ENCODE measurements around the gene MARS1.

The MARS1 gene

GRCh38 chr12:57473392-57473791 is 14.5 kb upstream of the MARS1 start:
- no peak for DNase-seq

- no peak for DNase-seq
Observed at GRCh38 chr12:57473886-57474285, 14.0 kb upstream of the MARS1 start.

- DNase-seq, result no peak
Observed at GRCh38 chr12:57474430-57474829, 13.4 kb upstream of the MARS1 start.

- no peak for DNase-seq
Observed at GRCh38 chr12:57474862-57475261, 13.0 kb upstream of the MARS1 start.

- DNase-seq, result peak in 3 of 4 experiments; percentile 56 to 72 (median 63)
Observed at GRCh38 chr12:57475271-57476161, 12.4 kb upstream of the MARS1 start.

- DNase-seq, result peak; percentile 59 to 79 (median 68)
Observed at GRCh38 chr12:57476162-57476992, 11.5 kb upstream of the MARS1 start.

- DNase-seq, result peak in 1 of 4 experiments; percentile 16
Observed at GRCh38 chr12:57476993-57477709, 10.7 kb upstream of the MARS1 start.

GRCh38 chr12:57477710-57478681 is 9.9 kb upstream of the MARS1 start:
- DNase-seq, result peak; percentile 76 to 88 (median 84)

- DNase-seq, result no peak
Observed at GRCh38 chr12:57479043-57479375, 8.9 kb upstream of the MARS1 start.

- DNase-seq, result peak in 3 of 4 experiments; percentile 51 to 57 (median 54)
Observed at GRCh38 chr12:57479376-57480115, 8.3 kb upstream of the MARS1 start, which contains the start of gene ARHGAP9. Gene ARHGAP9, minus strand, starts transcription at chr12:57479866. Its CDS starts 460 bp downstream, at chr12:57479406.

GRCh38 chr12:57481671-57482070 is 6.2 kb upstream of the MARS1 start:
- DNase-seq, result no peak

- no peak for DNase-seq
Observed at GRCh38 chr12:57483466-57483865, 4.4 kb upstream of the MARS1 start.

- DNase-seq, result no peak
Observed at GRCh38 chr12:57485695-57486094, 2.2 kb upstream of the MARS1 start.

- DNase-seq, result no peak
Observed at GRCh38 chr12:57487055-57487596, 742 bp upstream of the MARS1 start.

GRCh38 chr12:57488402-57489156 is 711 bp downstream of the MARS1 start:
- DNase-seq, result no peak

GRCh38 chr12:57489157-57489641 is 1.3 kb downstream of the MARS1 start:
- peak in 1 of 4 experiments; percentile 17 for DNase-seq

GRCh38 chr12:57490126-57490525 is 2.3 kb downstream of the MARS1 start:
- no peak for DNase-seq

- no peak for DNase-seq
Observed at GRCh38 chr12:57491393-57492280, 3.8 kb downstream of the MARS1 start.

Data from suppressor macrophage (primary cell).